GM21576 (cell line): Measurements from ENCODE around the gene LRRC74A.
"Not testable (repeated sequence)": the region's sequence is repeated elsewhere in the genome, so short reads cannot be mapped to it uniquely, and the experiment has no call there.

Source experiments
- ATAC-seq: cut with Tn5 transposase; IDR thresholded peaks from one replicate; pipeline ENCODE4 v1.9.1; 2021; ENCODE audit warnings: mild to moderate bottlenecking, moderate library complexity; ENCODE audit not compliant: unreplicated experiment

LRRC74A gene

GRCh38 chr14:76883447-76883846, 57.2 kb downstream of the LRRC74A start:
- ATAC-seq, result no peak

GRCh38 chr14:76884394-76884793, 58.2 kb downstream of the LRRC74A start:
- ATAC-seq, result no peak

- no peak for ATAC-seq
Measured at GRCh38 chr14:76884853-76885276, 58.7 kb downstream of the LRRC74A start.

- no peak for ATAC-seq
Measured at GRCh38 chr14:76887191-76887590, 61.0 kb downstream of the LRRC74A start.

GRCh38 chr14:76891391-76891790, 65.2 kb downstream of the LRRC74A start:
- no peak for ATAC-seq

GRCh38 chr14:76894308-76894707, 68.1 kb downstream of the LRRC74A start:
- ATAC-seq, result no peak

- ATAC-seq, result not testable (repeated sequence)
Measured at GRCh38 chr14:76898006-76898405, 71.8 kb downstream of the LRRC74A start.

- ATAC-seq, result no peak
Measured at GRCh38 chr14:76900682-76901081, 74.5 kb downstream of the LRRC74A start.

- ATAC-seq, result no peak
Measured at GRCh38 chr14:76901171-76902055, 75.2 kb downstream of the LRRC74A start.

GRCh38 chr14:76902591-76902990, 76.4 kb downstream of the LRRC74A start:
- ATAC-seq, result no peak

- no peak for ATAC-seq
Measured at GRCh38 chr14:76904100-76904739, 78.0 kb downstream of the LRRC74A start.

GRCh38 chr14:76904740-76905569, 78.7 kb downstream of the LRRC74A start:
- ATAC-seq, result peak; percentile 88

- ATAC-seq, result no peak
Measured at GRCh38 chr14:76908834-76909233, 82.6 kb downstream of the LRRC74A start.

GRCh38 chr14:76909266-76909665, 83.1 kb downstream of the LRRC74A start:
- ATAC-seq, result no peak

GRCh38 chr14:76910371-76910890, 84.2 kb downstream of the LRRC74A start:
- ATAC-seq, result no peak

- ATAC-seq, result no peak
Measured at GRCh38 chr14:76911473-76911872, 85.3 kb downstream of the LRRC74A start.

- not testable (repeated sequence) for ATAC-seq
Measured at GRCh38 chr14:76914533-76915081, 88.4 kb downstream of the LRRC74A start.

- ATAC-seq, result no peak
Measured at GRCh38 chr14:76916040-76916715, 90.0 kb downstream of the LRRC74A start.

- ATAC-seq, result no peak
Measured at GRCh38 chr14:76917158-76917596, 91.0 kb downstream of the LRRC74A start.

GRCh38 chr14:76917745-76918255, 91.6 kb downstream of the LRRC74A start:
- no peak for ATAC-seq
